Erythroblast (primary cell): Measurements from ENCODE around the gene OR1F1.
"Not testable (repeated sequence)": the region's sequence is repeated elsewhere in the genome, so short reads cannot be mapped to it uniquely, and the experiment has no call there.

Source experiments
- DNase-seq, 2 experiments: peaks; one replicate each; lab custom pipeline; 2025; lab: John Stamatoyannopoulos, UW
- GATA1 ChIP-seq: IDR thresholded peaks from 2 replicates; pipeline ENCODE4 v1.6.1; 2011; ENCODE audit warnings: low read depth, mild to moderate bottlenecking, control low read depth, low read length, moderate library complexity
- POLR2A ChIP-seq: IDR thresholded peaks from 2 replicates; pipeline ENCODE4 v1.6.1; 2011; ENCODE audit warnings: mild to moderate bottlenecking, low read length

The OR1F1 gene

DNA sequence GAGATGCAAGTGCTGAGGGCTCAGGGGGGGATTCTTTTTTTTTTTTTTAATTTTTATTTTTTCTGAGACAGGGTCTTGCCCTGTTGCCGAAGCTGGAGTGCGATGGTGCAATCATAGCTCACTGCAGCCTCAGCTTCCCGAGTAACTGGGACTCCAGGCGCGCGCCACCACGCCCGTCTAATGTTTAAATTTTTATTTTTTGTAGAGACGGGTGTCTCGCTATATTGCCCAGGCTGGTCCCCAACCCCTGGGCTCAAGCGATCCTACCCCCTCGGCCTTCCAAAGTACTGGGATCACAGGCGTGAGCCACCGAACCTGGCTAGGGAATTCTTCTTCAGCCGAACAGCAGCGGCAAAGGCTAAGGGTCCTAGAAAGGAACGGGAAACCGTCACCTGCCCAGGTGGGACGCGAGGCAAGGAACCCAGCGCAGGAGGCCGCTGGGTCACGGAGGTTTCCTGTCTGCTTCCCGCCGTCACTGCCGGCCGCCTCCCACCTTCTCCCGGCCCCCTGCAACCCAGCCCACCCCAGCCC, 13.3 kb upstream of the OR1F1 start:
- no peak for DNase-seq
- no peak for TF ChIP-seq GATA1

DNA sequence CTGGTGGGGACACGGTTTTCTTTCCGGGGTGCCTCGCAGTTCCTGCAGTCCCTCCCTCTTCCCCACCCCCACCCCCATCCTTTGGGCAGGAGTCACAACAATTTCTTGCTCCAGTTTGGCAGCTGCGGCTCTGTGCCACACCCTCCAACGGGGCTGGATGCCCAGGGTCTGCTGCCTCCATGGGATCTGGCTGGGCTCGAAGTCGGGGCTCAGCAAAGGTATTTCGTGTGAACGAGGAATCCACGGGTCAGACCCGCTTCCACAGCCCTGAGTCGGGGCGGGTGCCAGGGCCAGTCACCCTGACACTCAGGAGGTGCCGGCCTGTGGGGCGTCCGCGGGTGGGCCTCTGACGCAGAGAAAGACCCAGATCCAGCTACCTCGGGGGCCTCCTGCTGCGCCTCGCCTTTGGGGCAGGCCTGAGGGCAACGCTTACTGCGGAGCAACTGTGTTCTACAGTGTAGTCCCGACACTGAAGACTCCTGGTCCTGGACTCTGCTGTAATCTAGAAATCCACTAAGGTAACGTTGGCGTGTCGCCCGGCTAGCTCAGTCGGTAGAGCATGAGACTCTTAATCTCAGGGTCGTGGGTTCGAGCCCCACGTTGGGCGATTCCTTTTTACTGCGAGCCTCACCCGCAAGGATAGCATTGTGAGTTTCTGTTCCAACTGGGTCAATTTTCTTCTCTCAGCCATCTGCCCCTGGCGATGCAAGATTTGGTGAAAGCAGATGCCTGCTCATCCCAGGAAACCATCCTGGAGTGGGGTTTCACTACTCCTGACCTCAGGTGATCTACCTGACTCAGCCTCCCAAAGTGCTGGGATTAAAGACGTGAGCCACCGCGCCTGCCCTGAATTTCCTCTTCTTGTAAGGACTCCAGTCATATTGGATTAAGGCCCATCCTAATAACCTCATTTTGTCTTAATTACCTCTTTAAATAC, 12.6 kb upstream of the OR1F1 start:
- peak; percentile 71 to 78 for DNase-seq
- TF ChIP-seq GATA1 (no peak), POLR2A (no peak)

DNA sequence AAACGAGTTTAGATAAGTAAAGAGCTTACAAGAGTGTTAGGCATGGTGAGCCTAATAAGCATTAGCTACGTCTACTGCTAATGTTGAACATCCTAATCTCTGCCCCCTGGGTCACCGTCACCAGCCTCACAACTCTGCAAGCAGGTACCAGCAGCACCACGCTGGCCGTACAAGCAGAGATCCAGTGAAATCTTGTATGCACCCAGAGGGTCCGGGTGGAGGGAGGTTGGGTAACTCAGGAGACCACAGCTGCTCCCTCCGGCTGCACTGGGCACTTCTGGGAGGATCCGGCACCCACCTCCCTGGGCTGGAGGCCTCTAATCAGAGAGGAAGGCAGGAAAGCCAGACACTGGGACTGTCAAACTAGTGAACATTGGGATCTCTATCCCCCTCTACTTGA, 8.4 kb upstream of the OR1F1 start:
- no peak for DNase-seq
- TF ChIP-seq GATA1: no peak
- TF ChIP-seq POLR2A: no peak

GRCh38 chr16:3180445-3180878, 7.5 kb upstream of the OR1F1 start:
- TF ChIP-seq GATA1: no peak
- TF ChIP-seq POLR2A: no peak
- peak in 1 of 2 experiments; percentile 20 for DNase-seq

DNA sequence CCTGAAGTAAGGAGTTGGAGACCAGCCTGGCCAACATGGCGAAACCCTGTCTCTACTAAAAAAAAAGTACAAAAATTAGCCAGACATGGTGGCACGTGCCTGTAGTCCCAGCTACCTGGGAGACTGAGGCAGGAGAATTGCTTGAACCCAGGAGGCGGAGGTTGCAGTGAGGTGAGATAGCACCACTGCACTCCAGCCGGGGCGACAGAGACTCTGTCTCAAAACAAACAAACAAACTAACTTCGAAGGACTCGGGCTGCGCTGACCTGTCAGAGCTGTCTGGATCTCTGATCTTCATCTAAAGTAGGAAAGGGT, 5.8 kb upstream of the OR1F1 start:
- DNase-seq: not testable (repeated sequence)

- peak; percentile 66 to 70 for DNase-seq
- no peak for TF ChIP-seq GATA1
- TF ChIP-seq POLR2A: no peak
Measured at GRCh38 chr16:3182608-3183444, 5.2 kb upstream of the OR1F1 start.

- no peak for TF ChIP-seq POLR2A
- no peak for TF ChIP-seq GATA1
- peak in 1 of 2 experiments; percentile 40 for DNase-seq
Measured at GRCh38 chr16:3183445-3184139, 4.4 kb upstream of the OR1F1 start.

DNA sequence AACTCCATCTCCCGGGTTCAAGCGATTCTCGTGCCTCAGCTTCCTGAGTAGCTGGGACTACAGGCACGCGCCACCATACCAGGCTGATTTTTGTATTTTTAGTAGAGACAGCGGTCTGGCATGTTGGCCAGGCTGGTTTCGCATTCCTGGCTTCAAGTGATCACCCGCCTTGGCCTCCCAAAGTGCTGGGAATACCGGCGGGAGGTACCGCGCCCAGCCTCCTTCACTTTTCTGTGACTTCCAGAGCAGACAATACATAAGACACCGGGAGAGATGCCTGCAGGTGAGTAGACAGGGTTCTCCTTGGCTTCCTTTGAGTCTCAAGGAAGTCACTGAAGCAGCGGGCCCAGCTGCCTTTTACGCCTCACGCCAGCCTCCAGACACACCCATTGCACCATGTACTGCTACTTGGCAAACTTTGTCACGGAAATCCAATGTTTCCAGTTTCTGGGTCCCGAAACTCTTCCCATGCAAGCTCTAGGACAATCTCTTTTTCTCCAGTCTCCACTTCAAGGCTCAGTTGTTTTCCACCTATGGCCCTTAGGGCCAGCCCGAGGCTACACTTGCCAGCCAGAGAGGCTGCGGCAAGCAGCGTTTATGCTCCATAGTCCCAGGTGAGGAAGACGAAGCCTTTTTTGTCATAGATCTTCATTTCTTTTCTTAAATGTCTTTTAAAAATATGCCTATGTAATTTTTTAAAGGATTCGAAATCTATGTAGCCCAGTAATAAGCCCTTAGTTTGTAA, 886 bp upstream of the OR1F1 start:
- no peak for TF ChIP-seq POLR2A
- no peak for TF ChIP-seq GATA1
- DNase-seq: no peak

DNA sequence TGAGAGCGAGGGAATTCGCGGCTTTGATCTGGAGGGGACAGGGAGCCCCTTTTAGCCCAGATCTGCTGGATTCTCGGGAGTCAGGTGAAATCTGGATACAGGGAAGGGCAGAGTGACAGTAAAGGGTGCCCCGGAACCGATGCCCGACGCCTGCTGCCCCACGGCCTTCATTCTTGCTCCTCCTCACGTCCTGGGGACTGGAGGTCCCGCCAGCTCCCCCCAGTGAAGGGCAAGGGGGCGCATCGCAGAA, 596 bp downstream of the OR1F1 start:
- DNase-seq: no peak
- TF ChIP-seq GATA1: no peak
- TF ChIP-seq POLR2A: no peak

DNA sequence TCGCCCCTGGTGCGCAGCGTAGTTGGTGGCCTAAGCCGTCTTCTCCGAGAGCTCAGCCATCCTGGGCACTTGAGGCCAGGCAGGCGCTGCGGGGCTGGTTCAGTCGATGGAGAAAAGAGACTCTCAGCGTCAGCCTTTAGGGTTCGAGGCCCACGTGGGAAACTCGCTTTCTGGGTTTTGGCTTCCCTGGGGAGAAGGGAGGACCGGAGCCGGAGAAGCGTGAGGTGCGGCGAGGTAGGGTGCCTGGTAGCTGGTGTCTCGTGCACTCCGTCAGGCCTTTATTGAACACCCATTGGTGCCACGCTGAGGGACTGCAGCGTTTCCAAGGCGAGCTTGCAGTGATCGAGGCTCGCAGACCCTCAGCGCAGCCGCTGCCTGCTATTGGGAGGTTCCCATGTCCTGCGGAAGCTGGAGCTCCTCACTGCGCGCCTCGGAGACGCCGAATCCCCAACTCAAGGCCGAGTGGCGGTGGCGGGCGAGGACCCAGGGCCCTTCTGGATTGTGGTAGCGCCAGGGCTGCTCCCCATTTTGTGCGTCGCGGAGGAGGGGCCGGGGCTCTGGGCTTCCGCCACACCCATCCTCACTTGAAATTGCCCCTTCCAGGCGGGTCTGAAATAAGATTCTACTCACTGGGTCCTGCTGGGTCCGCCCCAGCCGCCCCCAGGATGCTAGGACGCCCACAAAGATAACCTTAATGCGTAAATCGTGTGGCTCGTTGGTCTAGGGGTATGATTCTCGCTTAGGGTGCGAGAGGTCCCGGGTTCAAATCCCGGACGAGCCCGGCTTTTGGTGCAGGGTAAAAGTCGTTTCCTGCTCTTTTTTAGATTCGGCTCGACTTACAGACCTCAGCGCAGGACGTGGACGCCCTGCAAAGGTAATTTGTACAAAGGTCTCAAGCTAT, 1.2 kb downstream of the OR1F1 start:
- DNase-seq: peak; percentile 74 to 78
- TF ChIP-seq GATA1: no peak

DNA sequence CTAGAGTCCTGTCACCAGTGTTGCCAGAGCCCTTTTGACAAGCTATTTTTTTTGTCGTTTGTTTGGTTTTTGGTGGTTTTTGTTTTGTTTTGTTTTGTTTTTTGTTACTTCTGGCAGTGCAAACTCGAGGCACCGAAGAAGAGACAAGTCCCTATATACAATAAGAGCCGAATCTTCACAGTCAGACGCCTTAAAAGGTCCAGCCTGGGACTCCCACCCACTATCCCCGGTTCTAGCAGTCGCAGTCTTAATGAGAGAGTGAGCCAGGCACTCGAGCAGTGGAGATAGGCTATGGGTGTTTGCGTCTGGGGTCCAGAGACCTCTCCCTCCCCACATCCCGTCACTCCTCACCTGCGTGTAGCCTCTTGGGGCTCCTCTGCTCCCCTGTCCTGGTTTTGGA, 1.9 kb downstream of the OR1F1 start:
- DNase-seq: peak in 1 of 2 experiments; percentile 44
- TF ChIP-seq POLR2A (no peak), GATA1 (no peak)

DNA sequence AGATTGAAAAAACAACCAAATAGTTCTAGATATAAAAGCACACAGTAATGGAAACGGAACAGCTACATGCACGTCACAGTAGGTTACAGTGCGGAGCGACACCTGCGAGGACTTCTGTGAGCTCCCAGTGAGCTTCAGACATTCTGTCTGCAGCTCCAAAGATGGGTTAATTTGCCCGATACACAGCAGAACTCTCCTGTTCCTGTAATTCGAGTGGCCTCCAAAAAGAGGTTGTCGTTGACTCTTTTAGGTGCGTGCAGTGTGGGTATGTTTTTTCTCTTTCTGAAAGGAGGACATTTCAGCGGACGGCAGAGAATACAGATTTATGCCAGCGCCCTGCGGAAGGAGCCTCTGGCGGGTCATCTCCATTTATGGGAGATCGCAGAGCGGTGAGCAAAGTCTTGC, 2.9 kb downstream of the OR1F1 start:
- peak in 1 of 2 experiments; percentile 53 for DNase-seq
- no peak for TF ChIP-seq POLR2A
